Mesenchymal stem cell (in vitro differentiated cells and primary cell): ENCODE measurements around the gene ATP6V1G2.

Experiments used
- DNase-seq: peaks from one replicate; pipeline ENCODE4 v3.0.0-alpha.2; 2013
- H2AFZ ChIP-seq: one replicate; pipeline ENCODE4 v1.6.1; 2013; ENCODE audit warnings: low read depth, mild to moderate bottlenecking, control low read depth, inconsistent platforms, low read length, moderate library complexity
- H2AK5ac ChIP-seq: 2 replicates; pipeline ENCODE4 v1.6.1; 2013; ENCODE audit warnings: low read length, moderate library complexity, mild to moderate bottlenecking, inconsistent platforms; ENCODE audit not compliant: severe bottlenecking
- H2BK120ac ChIP-seq: one replicate; pipeline ENCODE4 v1.6.1; 2013; ENCODE audit warnings: low read depth, mild to moderate bottlenecking, inconsistent platforms, low read length, moderate library complexity
- H2BK12ac ChIP-seq, 2 experiments: one replicate each; pipeline ENCODE4 v1.6.1; 2013; ENCODE audit warnings: inconsistent platforms in 2 of 2, low read length in 2 of 2, mild to moderate bottlenecking in 2 of 2, moderate library complexity in 2 of 2, control low read depth in 1 of 2
- H2BK15ac ChIP-seq: one replicate; pipeline ENCODE4 v1.6.1; 2013; ENCODE audit warnings: mild to moderate bottlenecking, low read depth, inconsistent platforms; ENCODE audit not compliant: poor library complexity, severe bottlenecking
- H2BK5ac ChIP-seq: 2 replicates; pipeline ENCODE4 v1.6.1; 2013; ENCODE audit warnings: low read depth, mild to moderate bottlenecking, low read length, control low read depth, inconsistent platforms; ENCODE audit not compliant: poor library complexity, severe bottlenecking
- H3K14ac ChIP-seq, 2 experiments: one replicate each; pipeline ENCODE4 v1.6.1; 2013; ENCODE audit warnings: inconsistent platforms in 2 of 2, low read length in 2 of 2, control low read depth in 1 of 2, mild to moderate bottlenecking in 1 of 2, moderate library complexity in 1 of 2
- H3K18ac ChIP-seq, 2 experiments: one replicate each; pipeline ENCODE4 v1.6.1; 2013; ENCODE audit warnings: inconsistent platforms in 2 of 2, low read length in 2 of 2, control low read depth in 1 of 2, low read depth in 1 of 2, mild to moderate bottlenecking in 1 of 2
- H3K23ac ChIP-seq, 2 experiments: one replicate each; pipeline ENCODE4 v1.6.1; 2013; ENCODE audit warnings: inconsistent platforms in 2 of 2, low read length in 2 of 2, mild to moderate bottlenecking in 2 of 2, moderate library complexity in 2 of 2, control low read depth in 1 of 2
- H3K27ac ChIP-seq: 2 replicates; pipeline ENCODE4 v1.5.1; 2013; ENCODE audit warnings: mild to moderate bottlenecking, moderate library complexity, low read length, control low read depth, inconsistent platforms; ENCODE audit not compliant: poor library complexity, severe bottlenecking
- H3K27me3 ChIP-seq, 2 experiments: 2 replicates each; pipeline versions ENCODE4 v1.6.1 to v1.7.0; 2013; ENCODE audit warnings: low read length in 2 of 2, mild to moderate bottlenecking in 2 of 2, moderate library complexity in 2 of 2, control low read depth in 1 of 2, inconsistent platforms in 1 of 2; ENCODE audit not compliant: control insufficient read depth in 1 of 2, insufficient read depth in 1 of 2
- H3K36me3 ChIP-seq, 2 experiments: 2 replicates each; pipeline versions ENCODE4 v1.6.1 to v1.7.0; 2013; ENCODE audit warnings: low read length in 2 of 2, control low read depth in 1 of 2, inconsistent platforms in 1 of 2, low read depth in 1 of 2, mild to moderate bottlenecking in 1 of 2; ENCODE audit not compliant: insufficient read depth in 2 of 2, control insufficient read depth in 1 of 2
- H3K4ac ChIP-seq, 2 experiments: one replicate each; pipeline ENCODE4 v1.6.1; 2013; ENCODE audit warnings: inconsistent platforms in 2 of 2, low read length in 2 of 2, mild to moderate bottlenecking in 2 of 2, moderate library complexity in 2 of 2, control low read depth in 1 of 2, low read depth in 1 of 2
- H3K4me1 ChIP-seq: 2 replicates; pipeline ENCODE4 v1.6.1; 2013; ENCODE audit warnings: low read depth, low read length, control low read depth; ENCODE audit not compliant: control insufficient read depth, insufficient read depth
- H3K4me2 ChIP-seq: 2 replicates; pipeline ENCODE4 v1.6.1; 2013; ENCODE audit warnings: low read length, mild to moderate bottlenecking, inconsistent platforms; ENCODE audit not compliant: poor library complexity, severe bottlenecking
- H3K4me3 ChIP-seq, 2 experiments: 2 replicates each; pipeline versions ENCODE4 v1.5.1 to v1.7.0; 2013; ENCODE audit warnings: low read length in 2 of 2, mild to moderate bottlenecking in 2 of 2, control low read depth in 1 of 2, low read depth in 1 of 2; ENCODE audit not compliant: insufficient read depth in 1 of 2
- H3K79me1 ChIP-seq: replicated peaks from 2 replicates; pipeline ENCODE4 v1.6.1; 2013; ENCODE audit warnings: mild to moderate bottlenecking, control low read depth, low read length, inconsistent platforms; ENCODE audit not compliant: poor library complexity, severe bottlenecking
- H3K9ac ChIP-seq: 2 replicates; pipeline ENCODE4 v1.7.0; 2013; ENCODE audit warnings: mild to moderate bottlenecking, low read length, moderate library complexity
- H3K9me3 ChIP-seq: 2 replicates; pipeline ENCODE4 v1.7.0; 2013; ENCODE audit warnings: mild to moderate bottlenecking, low read length; ENCODE audit not compliant: control insufficient read depth
- H4K8ac ChIP-seq: one replicate; pipeline ENCODE4 v1.6.1; 2013; ENCODE audit warnings: inconsistent platforms, mild to moderate bottlenecking, low read length, moderate library complexity
- H4K91ac ChIP-seq: one replicate; pipeline ENCODE4 v1.6.1; 2013; ENCODE audit warnings: mild to moderate bottlenecking, low read length, inconsistent platforms
- WGBS: methylation state at CpG from one replicate; pipeline ENCODE4 v1.1.7; 2013; ENCODE audit warnings: mixed read lengths; 5-methylcytosine and 5-hydroxymethylcytosine counted together

The ATP6V1G2 gene

GRCh38 chr6:31547727-31548543, 1.5 kb upstream of the ATP6V1G2 start:
- peak overlapping the region; percentile 5 to 92 for H3K4ac ChIP-seq
- peak overlapping the region; percentile 96 for H4K91ac ChIP-seq
- no peak for DNase-seq
- H3K4me3 ChIP-seq = peak overlapping the region; percentile 44 to 77
- H2AFZ ChIP-seq = no peak overlapping the region
- H3K14ac ChIP-seq = no peak overlapping the region
- peak overlapping the region; percentile 57 to 75 for H2BK12ac ChIP-seq
- H3K9ac ChIP-seq = peak overlapping the region; percentile 95
- WGBS = 91% methylated on average over 21 of the region's 24 CpGs
- H3K9me3 ChIP-seq = no peaks in the 10 kb centered on the region
- peaks cover 22 to 34% of the 10 kb centered on the region in 2 experiments for H3K36me3 ChIP-seq
- H3K4me2 ChIP-seq = peak overlapping the region; percentile 53
- H2BK120ac ChIP-seq = peak overlapping the region; percentile 52
- H4K8ac ChIP-seq = peak overlapping the region; percentile 98
- H3K27ac ChIP-seq = no peak overlapping the region
- H3K23ac ChIP-seq = no peak overlapping the region
- peak overlapping the region; percentile 52 to 55 for H3K18ac ChIP-seq
- H3K4me1 ChIP-seq = peaks cover 13% of the 10 kb centered on the region
- peak overlapping the region; percentile 60 for H2BK15ac ChIP-seq
- H3K27me3 ChIP-seq = no peaks in the 10 kb centered on the region
- H3K79me1 ChIP-seq = peaks cover 34% of the 10 kb centered on the region
- H2BK5ac ChIP-seq = no peak overlapping the region
- peak overlapping the region; percentile 54 for H2AK5ac ChIP-seq

GRCh38 chr6:31546958-31547726, 734 bp upstream of the ATP6V1G2 start, which contains the start of gene NFKBIL1:
Gene NFKBIL1, plus strand, starts transcription at chr6:31547608. Its CDS starts 87 bp downstream, at chr6:31547695.
- H3K4me2 ChIP-seq = peak within 1 kb of the TSS; percentile 82
- peaks cover 35% of the 10 kb centered on the region for H3K79me1 ChIP-seq
- no peaks in the 10 kb centered on the region for H3K27me3 ChIP-seq
- H3K23ac ChIP-seq = no peak within 1 kb of the TSS
- peak within 1 kb of the TSS; percentile 54 for H2AK5ac ChIP-seq
- no peak within 1 kb of the TSS for H2AFZ ChIP-seq
- H3K9me3 ChIP-seq = no peaks in the 10 kb centered on the region
- peak within 1 kb of the TSS; percentile 96 for H4K91ac ChIP-seq
- H3K4me1 ChIP-seq = peaks cover 17% of the 10 kb centered on the region
- H3K18ac ChIP-seq = peak within 1 kb of the TSS; percentile 52 to 55
- H3K9ac ChIP-seq = peak within 1 kb of the TSS; percentile 95
- peaks cover 21 to 34% of the 10 kb centered on the region in 2 experiments for H3K36me3 ChIP-seq
- under 1% methylated on average over 17 of the region's 25 CpGs for WGBS
- H2BK12ac ChIP-seq = peak within 1 kb of the TSS; percentile 57 to 75
- H2BK15ac ChIP-seq = peak within 1 kb of the TSS; percentile 60
- H3K14ac ChIP-seq = no peak within 1 kb of the TSS
- H3K4me3 ChIP-seq = peak within 1 kb of the TSS; percentile 44 to 77
- H3K27ac ChIP-seq = peak within 1 kb of the TSS; percentile 75
- peak; percentile 98 for DNase-seq
- H4K8ac ChIP-seq = peak within 1 kb of the TSS; percentile 98
- peak within 1 kb of the TSS; percentile 52 for H2BK120ac ChIP-seq
- peak within 1 kb of the TSS; percentile 5 to 92 for H3K4ac ChIP-seq
- H2BK5ac ChIP-seq = no peak within 1 kb of the TSS

- 86% methylated on average over 6 of the region's 7 CpGs for WGBS
- H3K4ac ChIP-seq = no peak overlapping the region
Measured at GRCh38 chr6:31545291-31545690, 1.1 kb downstream of the ATP6V1G2 start.

GRCh38 chr6:31544676-31545075, 1.7 kb downstream of the ATP6V1G2 start:
- Histone ChIP-seq H2AFZ (no peak overlapping the region), H3K9ac (peak overlapping the region; percentile 9), H3K23ac (no peak overlapping the region), H3K27me3 (no peaks in the 10 kb centered on the region), H3K4me3 (no peak overlapping the region), H3K4me2 (no peak overlapping the region), H2BK15ac (no peak overlapping the region), H4K8ac (no peak overlapping the region), H3K36me3 (peaks cover 9 to 26% of the 10 kb centered on the region in 2 experiments), H2BK120ac (no peak overlapping the region), H4K91ac (no peak overlapping the region), H3K18ac (no peak overlapping the region), H3K4ac (no peak overlapping the region), H3K79me1 (peaks cover 27% of the 10 kb centered on the region), H3K4me1 (peaks cover 24% of the 10 kb centered on the region), H3K14ac (no peak overlapping the region), H2BK12ac (no peak overlapping the region), H2BK5ac (no peak overlapping the region), H3K27ac (no peak overlapping the region), H2AK5ac (no peak overlapping the region), H3K9me3 (no peaks in the 10 kb centered on the region)
- 76% methylated on average over 2 of the region's 2 CpGs for WGBS
- DNase-seq = no peak

More at GRCh38 chr6:31545291-31545690, 1.1 kb downstream of the ATP6V1G2 start:
- Histone ChIP-seq H3K79me1 (peaks cover 27% of the 10 kb centered on the region), H3K4me2 (no peak overlapping the region), H4K91ac (no peak overlapping the region), H3K9me3 (no peaks in the 10 kb centered on the region), H3K4me1 (peaks cover 18% of the 10 kb centered on the region), H2BK5ac (no peak overlapping the region), H3K18ac (no peak overlapping the region), H2AK5ac (no peak overlapping the region), H4K8ac (no peak overlapping the region), H3K23ac (no peak overlapping the region), H2BK120ac (no peak overlapping the region), H3K14ac (no peak overlapping the region), H2BK15ac (no peak overlapping the region), H3K27ac (no peak overlapping the region), H3K9ac (peak overlapping the region; percentile 95), H2AFZ (no peak overlapping the region), H3K36me3 (peaks cover 7 to 26% of the 10 kb centered on the region in 2 experiments), H2BK12ac (no peak overlapping the region), H3K4me3 (no peak overlapping the region), H3K27me3 (no peaks in the 10 kb centered on the region)
- no peak for DNase-seq
